HCT116 (cell line): ENCODE measurements around the gene FBXO11. TPM values are rescaled to one million over a fixed set of nuclear protein-coding genes. Genes with fewer than 3 reads are reported as not detected.

ENCODE experiments used
- ATAC-seq: fragments of 200-7000 bp; cut with Tn5 transposase; 2 replicates; pipeline ENCODE4 v1.9.1; 2020; ENCODE audit warnings: mild to moderate bottlenecking, moderate library complexity
- BruUV-seq: library from RNA; stranded (reverse); fragments of 400-500 nt; replicated peaks from 2 replicates; lab custom pipeline; 2021; lab: Mats Ljungman, UMichigan
- CTCF ChIA-PET: fragments of 300-600 bp; sonication (Branson Sonifier 250); formaldehyde crosslinking; loops from one replicate; lab custom pipeline; 2021; ENCODE audit warnings: antibody characterized with exemption; lab: Charles Lee
- POLR2A ChIA-PET: fragments of 300-600, 350-600 bp; sonication (Branson Sonifier 250); formaldehyde crosslinking; loops from one replicate; lab custom pipeline; 2021; ENCODE audit warnings: antibody characterized with exemption; lab: Charles Lee
- RAD21 ChIA-PET, 2 experiments: fragments of 300-600 bp; sonication (Branson Sonifier 250); formaldehyde crosslinking; loops; one replicate each; lab custom pipeline; 2023; ENCODE audit warnings: low total read pairs in 2 of 2; ENCODE audit not compliant: uncharacterized antibody in 2 of 2, unreplicated experiment in 2 of 2, low non-redundant PET in 1 of 2; lab: Charles Lee
- DNase-seq: peaks from one replicate; pipeline ENCODE4 v3.0.0-alpha.2; 2010; ENCODE audit warnings: low read depth, low spot score
- H2AFZ ChIP-seq: fragments of 200-600 bp; shearing (Covaris generic), sonication (generic); 2 replicates; pipeline ENCODE4 v1.6.1; 2017; ENCODE audit warnings: low read depth, mixed run types, mixed read lengths, antibody characterized with exemption, low read length; ENCODE audit not compliant: poor library complexity, severe bottlenecking
- H3K27ac ChIP-seq: 2 replicates; pipeline ENCODE4 v1.5.1; 2012; ENCODE audit warnings: low read depth, low read length
- H3K27me3 ChIP-seq: fragments of 200-600 bp; sonication (generic); 2 replicates; pipeline ENCODE4 v1.6.1; 2016; ENCODE audit warnings: mixed run types, low read length, mixed read lengths; ENCODE audit not compliant: insufficient read depth
- H3K36me3 ChIP-seq, 2 experiments: fragments of 200-500 bp in 1 of 2; fragments of 200-600 bp in 1 of 2; sonication (Bioruptor generic) in 1 of 2; sonication (generic) in 1 of 2; 2 replicates each; pipeline versions ENCODE4 v1.5.1 to v1.6.1; 2014 to 2016; ENCODE audit warnings: low read length in 2 of 2, inconsistent platforms in 1 of 2, mixed read lengths in 1 of 2, mixed run types in 1 of 2; ENCODE audit not compliant: insufficient read depth in 2 of 2, control insufficient read depth in 1 of 2
- H3K4me1 ChIP-seq, 2 experiments: fragments of 200-600 bp in 1 of 2; sonication (generic) in 1 of 2; 2 replicates each; pipeline versions ENCODE4 v1.5.1 to v1.6.1; 2012 to 2017; ENCODE audit warnings: low read length in 2 of 2, inconsistent platforms in 1 of 2, mild to moderate bottlenecking in 1 of 2, mixed read lengths in 1 of 2, mixed run types in 1 of 2, moderate library complexity in 1 of 2; ENCODE audit not compliant: insufficient read depth in 2 of 2, control insufficient read depth in 1 of 2
- H3K4me2 ChIP-seq: fragments of 200-600 bp; sonication (generic); 2 replicates; pipeline ENCODE4 v1.6.1; 2017; ENCODE audit warnings: mixed run types, low read length, mixed read lengths
- H3K4me3 ChIP-seq, 2 experiments: fragments of 200-600 bp in 1 of 2; sonication (generic) in 1 of 2; replicated peaks in 1 of 2; 2 replicates each; pipeline ENCODE4 v1.5.1; 2011 to 2016; ENCODE audit warnings: low read length in 2 of 2, control low read depth in 1 of 2, low read depth in 1 of 2, mild to moderate bottlenecking in 1 of 2, mixed read lengths in 1 of 2, mixed run types in 1 of 2
- H3K79me2 ChIP-seq: fragments of 200-600 bp; sonication (generic); 2 replicates; pipeline ENCODE4 v1.6.1; 2017; ENCODE audit warnings: mild to moderate bottlenecking, mixed run types, low read length, moderate library complexity, mixed read lengths; ENCODE audit not compliant: insufficient read depth
- H3K9ac ChIP-seq: fragments of 200-600 bp; sonication (generic); 2 replicates; pipeline ENCODE4 v1.6.1; 2016; ENCODE audit warnings: low read length, mixed read lengths
- H3K9me2 ChIP-seq: fragments of 200-600 bp; sonication (generic), shearing (Covaris generic); 2 replicates; pipeline ENCODE4 v1.6.1; 2017; ENCODE audit warnings: mixed run types, mild to moderate bottlenecking, moderate library complexity; ENCODE audit not compliant: insufficient read depth
- H3K9me3 ChIP-seq, 2 experiments: fragments of 200-500 bp in 1 of 2; fragments of 200-600 bp in 1 of 2; sonication (Bioruptor generic) in 1 of 2; sonication (generic) in 1 of 2; 2 replicates each; pipeline ENCODE4 v1.6.1; 2014 to 2017; ENCODE audit warnings: low read length in 2 of 2, mixed read lengths in 2 of 2, inconsistent platforms in 1 of 2, low read depth in 1 of 2, mild to moderate bottlenecking in 1 of 2, mixed run types in 1 of 2, moderate library complexity in 1 of 2; ENCODE audit not compliant: control insufficient read depth in 1 of 2, insufficient read depth in 1 of 2
- H4K20me1 ChIP-seq: fragments of 200-600 bp; sonication (generic), shearing (Covaris generic); 2 replicates; pipeline ENCODE4 v1.6.1; 2017; ENCODE audit warnings: mixed run types, mild to moderate bottlenecking, moderate library complexity; ENCODE audit not compliant: insufficient read depth
- CBX3 ChIP-seq: IDR thresholded peaks from 2 replicates; pipeline ENCODE4 v1.6.1; 2012; ENCODE audit warnings: low read depth
- EGR1 ChIP-seq: IDR thresholded peaks from 2 replicates; pipeline ENCODE4 v1.6.1; 2012; ENCODE audit warnings: low read depth
- EZH2 ChIP-seq: fragments of 200-600 bp; sonication (generic); IDR thresholded peaks from 2 replicates; pipeline ENCODE4 v1.6.1; 2017; ENCODE audit warnings: antibody characterized with exemption, mixed run types
- MAX ChIP-seq: IDR thresholded peaks from 2 replicates; pipeline ENCODE4 v1.6.1; 2012
- POLR2A ChIP-seq: IDR thresholded peaks from 2 replicates; pipeline ENCODE4 v1.7.0; 2011; ENCODE audit warnings: borderline replicate concordance; ENCODE audit not compliant: insufficient read depth, insufficient read length; ENCODE audit errors: extremely low read depth
- POLR2AphosphoS5 ChIP-seq: IDR thresholded peaks from 2 replicates; pipeline ENCODE4 v1.6.1; 2011; ENCODE audit warnings: mild to moderate bottlenecking, low read depth, low read length, moderate library complexity
- RAD21 ChIP-seq: IDR thresholded peaks from 2 replicates; pipeline ENCODE4 v1.6.1; 2012; ENCODE audit warnings: low read depth, mild to moderate bottlenecking
- SIN3A ChIP-seq: IDR thresholded peaks from 2 replicates; pipeline ENCODE4 v1.6.1; 2012; ENCODE audit warnings: low read depth
- SP1 ChIP-seq: IDR thresholded peaks from 2 replicates; pipeline ENCODE4 v1.6.1; 2012; ENCODE audit warnings: low read depth
- TCF7L2 ChIP-seq: IDR thresholded peaks from 2 replicates; pipeline ENCODE4 v1.7.0; 2011; ENCODE audit warnings: borderline replicate concordance, inconsistent platforms; ENCODE audit not compliant: insufficient read depth, insufficient read length; ENCODE audit errors: extremely low read depth
- YY1 ChIP-seq: IDR thresholded peaks from 2 replicates; pipeline ENCODE4 v1.6.1; 2011; ENCODE audit warnings: low read length, low read depth, moderate library complexity, mild to moderate bottlenecking; ENCODE audit not compliant: insufficient replicate concordance; ENCODE audit errors: extremely low read depth
- ZFX ChIP-seq: fragments of 450-650 bp; IDR thresholded peaks from 2 replicates; pipeline ENCODE4 v1.6.1; 2017
- ZNF274 ChIP-seq: fragments of 200-500 bp; sonication (Bioruptor generic); IDR thresholded peaks from 2 replicates; pipeline ENCODE4 v1.6.1; 2014; ENCODE audit warnings: mild to moderate bottlenecking, low read depth, low read length, inconsistent platforms
- intact Hi-C: fragments of 100-400 bp; cut with micrococcal nuclease; formaldehyde crosslinking; loops from 2 replicates; pipeline ENCODE4 v1.10.0; 2022
- total RNA-seq: library from RNA; stranded (reverse); gene quantifications from one replicate; pipeline ENCODE4 v1.2.1, GENCODE V29; 2021; ENCODE audit not compliant: unreplicated experiment
- TF ChIP-seq, protein P1 (sequence below): IDR thresholded peaks from 2 replicates; pipeline ENCODE4 v1.6.1; 2012; ENCODE audit warnings: low read depth

Gene FBXO11
- total RNA-seq, 1 experiment from 2014 or later = 60.2 TPM

GRCh38 chr2:47905386-47906156 is 727 bp downstream of the FBXO11 start:
- Histone ChIP-seq H3K27me3 (no peaks in the 10 kb centered on the region), H3K27ac (peak overlapping the region; percentile 86), H3K9ac (peak overlapping the region; percentile 91), H4K20me1 (peaks cover 6% of the 10 kb centered on the region; the same call in 1 of the 2 replicates), H2AFZ (no peak overlapping the region), H3K36me3 (no peaks in the 10 kb centered on the region), H3K4me1 (peaks cover 10 to 21% of the 10 kb centered on the region in 2 experiments), H3K4me3 (peak overlapping the region; percentile 85 to 87), H3K9me3 (no peaks in the 10 kb centered on the region), H3K9me2 (no peaks in the 10 kb centered on the region), H3K4me2 (peak overlapping the region; percentile 84), H3K79me2 (peaks cover 46% of the 10 kb centered on the region)
- BruUV-seq = no TSS peak
- POLR2A ChIA-PET = no interaction called here
- RAD21 ChIA-PET = interaction anchor here in 1 of 2 experiments (0.6 kb wide), 1 partner anchor 39 kb away, joined by 6 read pairs; no protein-coding TSS in a partner anchor
- ATAC-seq (peak; percentile 20), DNase-seq (no peak)
- CTCF ChIA-PET = no interaction called here
- 0 out of 2 replicates have a peak, but pooled peaks have one; percentile 31 for TF ChIP-seq EGR1
- no peak for TF ChIP-seq ZNF274
- TF ChIP-seq POLR2A = no peak
- no peak for TF ChIP-seq TCF7L2
- TF ChIP-seq SIN3A = no peak
- no peak for TF ChIP-seq RAD21
- TF ChIP-seq SP1 = no peak
- TF ChIP-seq MAX = no peak
- TF ChIP-seq, protein P1, sequence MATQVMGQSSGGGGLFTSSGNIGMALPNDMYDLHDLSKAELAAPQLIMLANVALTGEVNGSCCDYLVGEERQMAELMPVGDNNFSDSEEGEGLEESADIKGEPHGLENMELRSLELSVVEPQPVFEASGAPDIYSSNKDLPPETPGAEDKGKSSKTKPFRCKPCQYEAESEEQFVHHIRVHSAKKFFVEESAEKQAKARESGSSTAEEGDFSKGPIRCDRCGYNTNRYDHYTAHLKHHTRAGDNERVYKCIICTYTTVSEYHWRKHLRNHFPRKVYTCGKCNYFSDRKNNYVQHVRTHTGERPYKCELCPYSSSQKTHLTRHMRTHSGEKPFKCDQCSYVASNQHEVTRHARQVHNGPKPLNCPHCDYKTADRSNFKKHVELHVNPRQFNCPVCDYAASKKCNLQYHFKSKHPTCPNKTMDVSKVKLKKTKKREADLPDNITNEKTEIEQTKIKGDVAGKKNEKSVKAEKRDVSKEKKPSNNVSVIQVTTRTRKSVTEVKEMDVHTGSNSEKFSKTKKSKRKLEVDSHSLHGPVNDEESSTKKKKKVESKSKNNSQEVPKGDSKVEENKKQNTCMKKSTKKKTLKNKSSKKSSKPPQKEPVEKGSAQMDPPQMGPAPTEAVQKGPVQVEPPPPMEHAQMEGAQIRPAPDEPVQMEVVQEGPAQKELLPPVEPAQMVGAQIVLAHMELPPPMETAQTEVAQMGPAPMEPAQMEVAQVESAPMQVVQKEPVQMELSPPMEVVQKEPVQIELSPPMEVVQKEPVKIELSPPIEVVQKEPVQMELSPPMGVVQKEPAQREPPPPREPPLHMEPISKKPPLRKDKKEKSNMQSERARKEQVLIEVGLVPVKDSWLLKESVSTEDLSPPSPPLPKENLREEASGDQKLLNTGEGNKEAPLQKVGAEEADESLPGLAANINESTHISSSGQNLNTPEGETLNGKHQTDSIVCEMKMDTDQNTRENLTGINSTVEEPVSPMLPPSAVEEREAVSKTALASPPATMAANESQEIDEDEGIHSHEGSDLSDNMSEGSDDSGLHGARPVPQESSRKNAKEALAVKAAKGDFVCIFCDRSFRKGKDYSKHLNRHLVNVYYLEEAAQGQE = no peak
- no peak for TF ChIP-seq CBX3
- peak; percentile 17; the same call in 1 of the 2 replicates for TF ChIP-seq POLR2AphosphoS5
- TF ChIP-seq YY1 = no peak
- TF ChIP-seq EZH2 = no peak
- TF ChIP-seq ZFX = peak; percentile 79
- intact Hi-C loops = loop anchor here (2.0 kb wide), 2 partner anchors 47 to 201 kb away; no protein-coding TSS in a partner anchor
